HepG2 (cell line): ENCODE measurements around the gene TMEM14B. TPM values are rescaled to one million over a fixed set of nuclear protein-coding genes. Genes with fewer than 3 reads are reported as not detected.

Experiments used
- DNMT1 ChIP-seq: sonication (generic); formaldehyde crosslinking; IDR thresholded peaks from 2 replicates; pipeline ENCODE4 v1.5.1; 2020; ENCODE audit warnings: mild to moderate bottlenecking, missing genetic modification reagents
- EP300 ChIP-seq, 3 experiments: sonication (generic) in 1 of 3; formaldehyde crosslinking in 1 of 3; IDR thresholded peaks; 2 replicates each; pipeline versions ENCODE4 v1.5.1 to v1.6.1; 2011 to 2020; ENCODE audit warnings: low read depth in 2 of 3, low read length in 2 of 3, borderline replicate concordance in 1 of 3, improper control_type of control experiment in 1 of 3, mild to moderate bottlenecking in 1 of 3, missing genetic modification reagents in 1 of 3, moderate library complexity in 1 of 3
- JUNB ChIP-seq: sonication (generic); formaldehyde crosslinking; IDR thresholded peaks from 2 replicates; pipeline ENCODE4 v1.8.0; 2022; ENCODE audit warnings: missing genetic modification reagents, mild to moderate bottlenecking, borderline replicate concordance
- KDM3A ChIP-seq: IDR thresholded peaks from 2 replicates; pipeline ENCODE4 v1.6.1; 2018; ENCODE audit warnings: low read depth, missing compliant biosample characterization
- NCOA2 ChIP-seq: sonication (generic); formaldehyde crosslinking; IDR thresholded peaks from 2 replicates; pipeline ENCODE4 v1.8.0; 2022; ENCODE audit warnings: inconsistent platforms
- POLR2AphosphoS5 ChIP-seq: IDR thresholded peaks from 2 replicates; pipeline ENCODE4 v1.6.1; 2012; ENCODE audit warnings: low read depth, low read length
- POLR2G ChIP-seq: fragments of 200-400 bp; formaldehyde crosslinking; IDR thresholded peaks from 2 replicates; pipeline ENCODE4 v1.6.1; 2018; ENCODE audit warnings: mild to moderate bottlenecking, low read depth, low read length, moderate library complexity
- SKI ChIP-seq: fragments of 450-650 bp; IDR thresholded peaks from one replicate; pipeline ENCODE4 v1.6.1; 2018; ENCODE audit warnings: mild to moderate bottlenecking; ENCODE audit not compliant: partially characterized antibody
- SMARCC2 ChIP-seq: fragments of 450-650 bp; IDR thresholded peaks from 2 replicates; pipeline ENCODE4 v1.6.1; 2017; ENCODE audit warnings: antibody characterized with exemption, mild to moderate bottlenecking
- TEF ChIP-seq: sonication (generic); formaldehyde crosslinking; IDR thresholded peaks from 2 replicates; pipeline ENCODE4 v1.5.0; 2020; ENCODE audit warnings: missing genetic modification reagents
- ZNF10 ChIP-seq: sonication (generic); formaldehyde crosslinking; IDR thresholded peaks from 2 replicates; pipeline ENCODE4 v1.4.0; 2020; ENCODE audit warnings: mild to moderate bottlenecking, low read depth, missing genetic modification reagents, borderline replicate concordance
- ZNF225 ChIP-seq: sonication (generic); formaldehyde crosslinking; IDR thresholded peaks from 2 replicates; pipeline ENCODE4 v1.4.0; 2020; ENCODE audit warnings: mild to moderate bottlenecking, missing genetic modification reagents
- ZNF274 ChIP-seq: sonication (generic); formaldehyde crosslinking; IDR thresholded peaks from 2 replicates; pipeline ENCODE4 v1.5.1; 2020; ENCODE audit warnings: mild to moderate bottlenecking, missing genetic modification reagents
- ZNF296 ChIP-seq: sonication (generic); formaldehyde crosslinking; conservative IDR thresholded peaks from 2 replicates; pipeline ENCODE4 v1.5.0; 2020; ENCODE audit warnings: mild to moderate bottlenecking, missing genetic modification reagents
- ZNF609 ChIP-seq: sonication (generic); formaldehyde crosslinking; IDR thresholded peaks from 2 replicates; pipeline ENCODE4 v1.4.0; 2020; ENCODE audit warnings: mild to moderate bottlenecking, missing genetic modification reagents, borderline replicate concordance
- ZNF691 ChIP-seq: sonication (generic); formaldehyde crosslinking; IDR thresholded peaks from 2 replicates; pipeline ENCODE4 v1.4.0; 2020; ENCODE audit warnings: missing genetic modification reagents, low read depth, mild to moderate bottlenecking, borderline replicate concordance
- ZNF776 ChIP-seq: sonication (generic); formaldehyde crosslinking; IDR thresholded peaks from 2 replicates; pipeline ENCODE4 v1.4.0; 2020; ENCODE audit warnings: mild to moderate bottlenecking, missing genetic modification reagents
- ZNF784 ChIP-seq: sonication (generic); formaldehyde crosslinking; IDR thresholded peaks from 2 replicates; pipeline ENCODE4 v1.5.1; 2020; ENCODE audit warnings: missing genetic modification reagents, mild to moderate bottlenecking, borderline replicate concordance
- polyA plus RNA-seq, 8 experiments: library from polyadenylated mRNA; depleted of rRNA in 3 of 8; stranded (reverse) in 7 of 8; unstranded in 1 of 8; fragments of >200 nt; fragmentation: Illumina TruSeq in 4 of 8; extraction: Trizol in 4 of 8; gene quantifications; 2 replicates each; pipeline versions ENCODE4 v1.2.1 to v1.2.3, GENCODE V29; 2011 to 2016; ENCODE audit warnings: low read depth in 4 of 8, missing spikeins in 1 of 8, mixed read lengths in 1 of 8; ENCODE audit not compliant: insufficient read depth in 1 of 8
- total RNA-seq, 5 experiments: library from RNA; depleted of rRNA; stranded (reverse); fragments of >200 nt; fragmentation: Illumina TruSeq; extraction: Trizol; gene quantifications; 2 replicates each; pipeline ENCODE4 v1.2.3, GENCODE V29; 2016; ENCODE audit warnings: low read depth in 1 of 5

Gene TMEM14B
- total and polyA plus RNA-seq, 2 of the 13 experiments (the other 11 are each of a cell fraction or from before 2014, with no cell fraction given), result 133 to 200 TPM

GRCh38 chr6:10722820-10723566 is 24.6 kb upstream of the TMEM14B start, which contains the start of gene TMEM14C (continued):
- no peak; the same call in none of the 2 replicates for TF ChIP-seq ZNF274 (CRISPR knock-in tag)
- peak; percentile 96 for TF ChIP-seq ZNF691 (CRISPR knock-in tag)
- peak; percentile 61; the same call in 1 of the 2 replicates for TF ChIP-seq KDM3A (CRISPR knock-in tag)
- no peak; the same call in 1 of the 2 replicates for TF ChIP-seq ZNF776
- no peak for TF ChIP-seq ZNF296 (CRISPR knock-in tag)
- peak; percentile 53 for TF ChIP-seq SKI
- TF ChIP-seq ZNF784 (CRISPR knock-in tag), result peak; percentile 86
- no peak for TF ChIP-seq DNMT1 (CRISPR knock-in tag)
- TF ChIP-seq ZNF10 (CRISPR knock-in tag), result no peak
- no peak; the same call in 1 of the 2 replicates for TF ChIP-seq TEF (CRISPR knock-in tag)
- TF ChIP-seq POLR2AphosphoS5, result peak; percentile 89
- peak; percentile 58 for TF ChIP-seq NCOA2
- TF ChIP-seq POLR2G, result peak; percentile 93
- 0 out of 2 replicates have a peak, but pooled peaks have one; percentile 39 for TF ChIP-seq JUNB (CRISPR knock-in tag)
- no peak for TF ChIP-seq SMARCC2
- peak in 1 of 2 experiments; percentile 58; a peak in 2 of 4 replicates for TF ChIP-seq EP300 (IDR thresholded peaks at IDR 0.05; ENCODE audit: low read depth in 2 of 2, low read length in 2 of 2)
- peak; percentile 14; the same call in 1 of the 2 replicates for TF ChIP-seq EP300 (CRISPR knock-in tag; IDR thresholded peaks at IDR 0.05; ENCODE audit: borderline replicate concordance)
- no peak; the same call in 1 of the 2 replicates for TF ChIP-seq ZNF225
- peak; percentile 89 for TF ChIP-seq ZNF609
